DLD1 (cell line): Measurements from ENCODE around the gene RPTOR.
"Not testable (repeated sequence)": the region's sequence is repeated elsewhere in the genome, so short reads cannot be mapped to it uniquely, and the experiment has no call there.

Experiments
- in situ Hi-C: cut with HindIII; loops from 2 replicates; pipeline ENCODE4 v1.10.0; 2017; ENCODE audit warnings: low sequenced_read_pairs

RPTOR gene

GRCh38 chr17:80612997-80613731 is 68.5 kb downstream of the RPTOR start:
- in situ Hi-C loops = no loop called here

- in situ Hi-C loops = no loop called here
Observed at GRCh38 chr17:80613732-80614071, 69.1 kb downstream of the RPTOR start.

GRCh38 chr17:80614332-80615047 is 69.9 kb downstream of the RPTOR start:
- in situ Hi-C loops = no loop called here

GRCh38 chr17:80615376-80615775 is 70.7 kb downstream of the RPTOR start:
- in situ Hi-C loops = no loop called here

- in situ Hi-C loops = no loop called here
Observed at GRCh38 chr17:80616705-80617104, 72.1 kb downstream of the RPTOR start.

- in situ Hi-C loops = no loop called here
Observed at GRCh38 chr17:80618304-80618703, 73.7 kb downstream of the RPTOR start.

- in situ Hi-C loops = no loop called here
Observed at GRCh38 chr17:80619535-80620235, 75.0 kb downstream of the RPTOR start.

GRCh38 chr17:80621335-80621996 is 76.8 kb downstream of the RPTOR start:
- in situ Hi-C loops = no loop called here

- in situ Hi-C loops = no loop called here
Observed at GRCh38 chr17:80621997-80622357, 77.3 kb downstream of the RPTOR start.

GRCh38 chr17:80624864-80625263 is 80.2 kb downstream of the RPTOR start:
- in situ Hi-C loops = no loop called here

- in situ Hi-C loops = no loop called here
Observed at GRCh38 chr17:80625627-80626026, 81.0 kb downstream of the RPTOR start.

GRCh38 chr17:80628881-80629280 is 84.2 kb downstream of the RPTOR start:
- in situ Hi-C loops = not testable (repeated sequence)

GRCh38 chr17:80629298-80630028 is 84.8 kb downstream of the RPTOR start:
- in situ Hi-C loops = no loop called here

GRCh38 chr17:80630560-80631120 is 86.0 kb downstream of the RPTOR start:
- in situ Hi-C loops = no loop called here

GRCh38 chr17:80631142-80632045 is 86.8 kb downstream of the RPTOR start:
- in situ Hi-C loops = no loop called here

GRCh38 chr17:80632046-80632581 is 87.5 kb downstream of the RPTOR start:
- in situ Hi-C loops = no loop called here

GRCh38 chr17:80633207-80633606 is 88.6 kb downstream of the RPTOR start:
- in situ Hi-C loops = no loop called here

- in situ Hi-C loops = no loop called here
Observed at GRCh38 chr17:80633994-80634566, 89.4 kb downstream of the RPTOR start.
